Fibroblast of skin of back (primary cell): ENCODE measurements around the gene AGAP1.
A peak's percentile ranks its signal among the peaks of the same experiment; 100 is the strongest.

Source experiments
- DNase-seq: peaks from one replicate; pipeline ENCODE4 v3.0.0-alpha.2; 2013

Gene AGAP1

GRCh38 chr2:235550378-235550760 lies 56.5 kb downstream of the AGAP1 start:
- no peak for DNase-seq

GRCh38 chr2:235550946-235551345 lies 57.1 kb downstream of the AGAP1 start:
- no peak for DNase-seq

GRCh38 chr2:235551965-235552364 lies 58.1 kb downstream of the AGAP1 start:
- DNase-seq: peak; percentile 37

- DNase-seq: no peak
These were observed 58.8 kb downstream of the AGAP1 start for GRCh38 chr2:235552671-235553070.

GRCh38 chr2:235553291-235553690 lies 59.4 kb downstream of the AGAP1 start:
- DNase-seq: no peak

GRCh38 chr2:235553696-235554100 lies 59.9 kb downstream of the AGAP1 start:
- DNase-seq: no peak

- no peak for DNase-seq
These were observed 60.5 kb downstream of the AGAP1 start for GRCh38 chr2:235554385-235554784.

- no peak for DNase-seq
These were observed 61.1 kb downstream of the AGAP1 start for GRCh38 chr2:235554936-235555335.

GRCh38 chr2:235555371-235555770 lies 61.5 kb downstream of the AGAP1 start:
- no peak for DNase-seq

- DNase-seq: no peak
These were observed 62.2 kb downstream of the AGAP1 start for GRCh38 chr2:235556086-235556485.

GRCh38 chr2:235556901-235557300 lies 63.1 kb downstream of the AGAP1 start:
- DNase-seq: no peak

GRCh38 chr2:235557903-235558302 lies 64.1 kb downstream of the AGAP1 start:
- no peak for DNase-seq

GRCh38 chr2:235558572-235558971 lies 64.7 kb downstream of the AGAP1 start:
- peak; percentile 29 for DNase-seq

GRCh38 chr2:235560345-235560744 lies 66.5 kb downstream of the AGAP1 start:
- no peak for DNase-seq

GRCh38 chr2:235561450-235561849 lies 67.6 kb downstream of the AGAP1 start:
- DNase-seq: no peak

GRCh38 chr2:235562065-235562747 lies 68.4 kb downstream of the AGAP1 start:
- no peak for DNase-seq

- DNase-seq: peak; percentile 40
These were observed 69.4 kb downstream of the AGAP1 start for GRCh38 chr2:235563056-235563910.

- DNase-seq: no peak
These were observed 70.2 kb downstream of the AGAP1 start for GRCh38 chr2:235564066-235564465.

- no peak for DNase-seq
These were observed 71.2 kb downstream of the AGAP1 start for GRCh38 chr2:235564884-235565530.

- DNase-seq: no peak
These were observed 72.6 kb downstream of the AGAP1 start for GRCh38 chr2:235566415-235566814.

- DNase-seq: no peak
These were observed 73.2 kb downstream of the AGAP1 start for GRCh38 chr2:235566931-235567495.

GRCh38 chr2:235567842-235568241 lies 74.0 kb downstream of the AGAP1 start:
- DNase-seq: no peak

GRCh38 chr2:235568431-235568830 lies 74.6 kb downstream of the AGAP1 start:
- no peak for DNase-seq
